OCI-M2 (cell line): ENCODE results near the gene C17orf107.
"Not testable (repeated sequence)": the region's sequence is repeated elsewhere in the genome, so short reads cannot be mapped to it uniquely, and the experiment has no call there.

Experiments
- DNase-seq: peaks from one replicate; lab custom pipeline; 2025; ENCODE audit not compliant: unreplicated experiment; lab: John Stamatoyannopoulos, UW

The C17orf107 gene

DNA sequence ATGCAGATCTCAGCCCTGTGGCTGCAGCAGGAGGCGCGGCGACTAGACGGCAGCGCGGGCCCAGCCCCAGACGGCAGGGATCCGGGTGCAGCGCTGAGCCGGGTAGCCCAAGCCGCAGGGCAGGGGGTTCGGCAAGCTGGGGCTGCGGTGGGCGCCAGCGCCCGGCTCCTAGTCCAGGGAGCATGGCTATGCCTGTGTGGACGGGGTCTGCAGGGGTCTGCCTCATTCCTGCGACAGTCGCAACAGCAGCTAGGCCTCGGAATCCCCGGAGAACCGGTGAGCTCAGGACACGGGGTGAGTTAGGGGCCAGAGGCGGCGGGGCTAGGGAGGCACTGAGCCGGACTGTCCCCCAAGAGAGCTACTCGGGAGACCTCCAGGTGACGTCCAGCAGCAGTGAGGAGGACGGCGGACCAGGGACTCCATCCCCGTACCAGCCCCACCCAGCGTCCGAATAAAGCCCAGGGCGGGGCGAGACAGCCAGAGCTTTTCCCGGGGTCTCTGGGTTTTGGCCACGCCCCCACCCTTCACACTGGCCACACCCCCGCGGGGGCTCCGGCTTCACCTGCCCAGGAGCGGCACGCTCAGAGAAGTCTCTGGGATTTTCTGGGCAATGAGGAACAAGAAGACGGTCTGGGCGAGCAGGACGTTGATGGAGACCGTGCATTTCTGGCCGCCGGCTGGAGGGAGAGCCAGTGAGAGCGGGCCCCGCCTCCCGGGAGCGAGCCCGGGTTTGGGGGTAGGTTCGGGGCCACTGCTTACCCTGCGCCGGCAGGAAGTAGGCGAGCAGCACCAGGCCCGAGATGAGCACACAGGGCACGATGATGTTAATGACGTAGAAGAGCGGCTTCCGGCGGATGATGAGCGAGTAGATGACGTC lies 1.1 kb downstream of the C17orf107 start:
- no peak for DNase-seq

- no peak for DNase-seq
Observed at GRCh38 chr17:4901108-4901647, 1.8 kb downstream of the C17orf107 start.

DNA sequence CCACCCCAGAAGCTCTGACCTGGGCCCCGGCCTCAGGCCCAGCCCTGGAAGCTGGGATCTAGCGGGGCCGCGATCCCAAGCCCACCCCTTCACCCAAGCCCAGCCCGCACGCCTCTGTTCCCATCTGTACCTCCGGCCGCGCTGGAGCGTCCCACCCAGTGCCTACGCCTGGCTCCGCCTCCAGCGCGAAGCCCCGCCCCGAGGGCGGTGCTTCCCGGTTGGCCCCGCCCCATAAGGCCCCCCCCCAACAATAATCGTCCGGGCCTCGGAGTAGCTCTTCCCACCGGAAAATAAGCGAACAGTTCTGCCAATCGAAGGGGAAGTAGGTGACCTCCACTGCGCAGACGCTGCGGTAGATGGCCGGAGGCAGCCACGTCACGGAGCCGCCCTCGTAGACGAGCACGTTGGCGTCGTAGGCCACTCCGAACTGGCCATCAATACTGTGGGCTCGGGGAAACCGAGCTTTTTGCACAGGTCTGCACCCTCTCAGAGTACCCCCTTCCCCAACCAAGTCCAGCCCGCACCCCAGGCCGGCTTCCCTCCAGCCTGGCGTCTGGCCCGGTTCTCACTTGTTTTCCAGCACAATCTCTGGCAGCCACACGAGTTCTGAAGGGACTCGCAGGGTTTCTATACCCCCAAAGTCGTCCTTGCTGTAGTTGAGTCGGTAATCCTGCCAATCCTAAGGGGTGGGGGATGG lies 2.5 kb downstream of the C17orf107 start:
- DNase-seq = no peak

- no peak for DNase-seq
Observed at GRCh38 chr17:4902540-4902939, 3.2 kb downstream of the C17orf107 start.

DNA sequence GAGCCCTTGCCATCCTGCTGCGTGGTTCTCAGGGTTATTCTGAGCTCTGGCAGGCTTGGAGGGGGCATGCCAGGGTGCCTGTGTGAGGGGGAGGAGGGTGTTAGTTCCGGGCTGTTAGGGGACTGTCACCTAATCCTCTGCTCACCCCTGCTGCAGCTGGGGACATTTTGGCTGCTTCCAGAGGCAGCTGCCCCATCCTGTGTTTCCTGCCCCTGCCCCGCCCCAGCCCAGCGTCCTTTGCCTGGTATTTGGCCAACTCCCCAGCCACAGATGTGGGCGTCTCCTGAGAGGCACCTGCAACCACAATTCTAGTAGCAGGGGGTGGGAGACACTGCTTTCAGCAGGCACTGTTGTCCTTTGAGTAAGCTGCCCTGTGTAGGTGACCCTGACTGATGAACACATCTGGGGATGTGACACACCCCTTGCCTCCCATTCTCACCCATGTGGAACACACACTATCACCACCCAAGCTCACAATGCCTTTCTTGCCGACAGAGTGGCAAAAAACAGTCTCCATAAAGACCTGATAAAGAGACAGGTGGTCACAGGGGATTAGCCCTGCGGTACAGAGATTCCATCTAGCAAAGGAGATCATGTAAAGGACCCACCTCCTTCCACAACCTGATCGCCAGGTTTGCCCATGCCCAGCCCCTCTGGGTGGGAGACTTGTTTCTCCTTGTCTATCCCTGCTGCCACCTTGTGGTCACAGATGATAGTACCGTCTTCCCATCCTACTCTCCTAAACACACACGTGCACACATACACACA lies 3.9 kb downstream of the C17orf107 start, which contains the start of gene CHRNE:
TSS of gene CHRNE (minus strand) at position 48 of the 768 bp plus-strand sequence. CDS start at position 13, 35 bp downstream.
- no peak for DNase-seq

DNA sequence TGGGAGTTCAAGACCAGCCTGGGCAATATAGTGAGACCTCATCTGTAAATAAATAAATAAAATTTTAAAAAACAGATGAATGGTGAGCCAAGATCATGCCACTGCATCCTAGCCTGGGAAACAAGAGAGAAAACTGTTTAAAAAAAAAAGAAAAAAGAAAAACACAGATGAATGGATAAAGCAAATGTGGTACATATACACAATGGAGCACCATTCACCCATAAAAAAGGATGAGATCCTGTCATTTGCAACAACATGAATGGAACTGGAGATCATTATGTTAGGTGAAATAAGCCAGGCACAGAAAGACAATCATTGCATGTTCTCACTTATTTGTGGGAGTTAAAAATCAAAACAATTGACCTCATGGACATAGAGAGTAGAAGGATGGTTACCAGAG lies 7.3 kb downstream of the C17orf107 start:
- not testable (repeated sequence) for DNase-seq

DNA sequence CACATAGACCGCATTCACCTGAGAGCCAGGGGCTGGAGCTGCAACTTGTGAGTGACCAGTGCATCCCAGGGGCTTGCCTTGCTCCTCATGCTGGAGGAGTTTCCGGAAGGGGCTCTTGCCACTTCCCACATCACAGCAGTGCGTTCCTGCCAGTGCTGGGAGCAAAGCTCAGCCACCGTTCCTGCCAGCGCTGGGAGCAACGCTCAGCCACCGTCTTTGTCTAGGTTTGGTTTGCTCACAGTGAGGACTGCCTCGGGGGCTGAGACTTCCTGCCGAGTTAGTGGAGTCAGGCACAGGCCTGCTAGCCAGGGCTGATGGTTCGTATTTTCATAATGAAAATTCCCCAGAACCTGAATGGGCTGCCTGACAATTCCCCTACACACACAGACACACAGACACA lies 9.0 kb downstream of the C17orf107 start:
- DNase-seq = no peak

- peak; percentile 50 for DNase-seq
Observed at GRCh38 chr17:4908711-4909496, 9.6 kb downstream of the C17orf107 start.

GRCh38 chr17:4913994-4914393 lies 14.7 kb downstream of the C17orf107 start:
- no peak for DNase-seq

DNA sequence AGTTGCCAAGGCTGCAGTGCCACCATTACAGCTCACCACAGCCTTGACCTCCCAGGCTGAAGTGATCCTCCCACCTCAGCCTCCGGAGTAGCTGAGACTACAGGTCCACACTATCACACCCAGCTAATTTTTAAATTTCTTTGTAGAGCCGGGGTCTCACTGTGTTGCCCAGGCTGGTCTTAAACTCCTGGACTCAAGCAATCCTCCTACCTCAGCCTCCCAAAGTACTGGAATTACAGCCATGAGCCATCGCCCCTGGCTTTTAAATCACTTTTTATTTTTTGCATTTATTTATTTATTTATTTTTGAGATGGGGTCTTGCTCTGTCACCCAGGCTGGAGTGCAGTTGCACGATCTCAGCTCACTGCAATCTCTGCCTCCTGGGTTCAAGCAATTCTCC lies 15.2 kb downstream of the C17orf107 start:
- DNase-seq = not testable (repeated sequence)

GRCh38 chr17:4919511-4920047 lies 20.2 kb downstream of the C17orf107 start:
- no peak for DNase-seq

DNA sequence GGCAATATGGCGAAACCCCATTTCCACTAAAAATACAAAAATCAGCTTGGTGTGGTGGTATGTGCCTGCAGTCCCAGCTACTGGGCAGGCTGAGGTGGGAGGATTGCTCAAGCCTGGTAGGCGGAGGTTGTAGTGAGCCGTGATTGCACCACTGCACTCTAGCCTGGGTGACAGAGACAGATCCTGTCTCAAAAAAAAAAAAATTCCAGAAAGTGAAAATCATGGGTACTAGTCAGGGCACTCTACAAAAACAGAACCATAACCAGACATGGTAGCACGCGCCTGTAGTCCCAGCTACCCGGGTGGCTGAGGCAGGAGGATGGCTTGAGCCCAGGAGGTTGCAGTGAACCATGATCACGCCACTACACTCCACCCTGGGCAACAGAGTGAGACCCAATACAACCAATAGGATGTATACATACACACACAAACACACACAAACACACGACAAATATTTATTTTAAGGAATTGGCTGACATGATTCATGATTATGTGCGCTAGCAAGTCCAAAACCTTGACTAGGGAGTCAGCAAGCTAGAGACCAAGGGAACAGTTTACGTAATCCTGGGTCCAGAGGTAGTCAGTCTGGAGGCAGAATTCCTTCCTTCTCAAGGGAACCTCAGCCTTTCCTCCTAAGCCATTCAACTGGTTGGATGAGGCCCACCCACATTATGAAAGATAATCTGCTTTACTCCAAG lies 21.2 kb downstream of the C17orf107 start:
- no peak for DNase-seq

DNA sequence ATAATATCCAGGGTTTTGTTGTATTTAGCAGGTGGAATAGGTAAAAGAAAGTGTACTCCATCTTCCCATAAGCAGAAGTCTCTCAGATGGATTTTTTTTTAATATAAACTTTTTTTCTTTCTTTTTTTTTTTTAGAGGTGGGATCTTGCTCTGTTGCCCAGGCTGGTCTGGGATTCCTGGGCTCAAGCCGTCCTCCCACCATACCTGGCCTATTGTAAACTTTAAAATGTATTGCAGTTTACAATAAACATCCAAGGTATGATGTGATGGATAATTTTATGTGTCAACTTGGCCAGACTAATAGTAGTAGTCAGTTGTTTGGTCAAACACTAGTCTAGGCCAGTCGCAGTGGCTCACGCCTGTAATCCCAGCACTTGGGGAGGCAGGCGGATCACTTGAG lies 22.0 kb downstream of the C17orf107 start:
- DNase-seq = no peak

DNA sequence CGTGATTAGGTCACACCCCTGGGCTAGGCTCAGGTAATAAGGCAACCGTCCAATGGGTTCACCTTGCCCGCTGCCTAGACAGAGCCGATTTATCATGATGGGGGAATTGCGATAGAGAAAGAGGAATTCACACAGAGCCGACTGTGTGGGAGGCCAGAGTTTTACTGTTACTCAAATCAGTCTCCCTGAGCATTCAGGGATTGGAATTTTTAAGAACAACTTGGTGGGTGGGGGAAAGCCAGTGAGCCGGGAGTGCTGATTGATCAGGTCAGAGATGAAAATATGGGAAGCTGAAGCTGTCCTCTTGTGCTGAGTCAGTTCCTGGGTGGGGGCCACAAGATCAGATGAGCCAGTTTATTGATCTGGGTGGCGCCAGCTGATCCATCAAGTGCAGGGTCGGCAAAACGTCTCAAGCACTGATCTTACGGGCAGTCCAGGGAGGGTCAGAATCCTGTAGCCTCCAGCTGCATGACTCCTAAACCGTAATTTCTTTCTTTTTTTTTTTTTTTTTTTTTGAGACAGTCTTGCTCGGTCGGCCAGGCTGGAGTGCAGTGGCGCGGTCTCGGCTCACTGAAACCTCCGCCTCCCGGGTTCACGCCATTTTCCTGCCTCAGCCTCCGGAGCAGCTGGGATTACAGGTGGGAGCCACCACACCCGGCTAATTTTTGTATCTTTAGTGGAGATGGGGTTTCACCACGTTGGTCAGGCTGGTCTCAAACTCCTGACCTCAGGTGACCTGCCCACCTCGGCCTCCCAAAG lies 27.4 kb downstream of the C17orf107 start:
- not testable (repeated sequence) for DNase-seq

DNA sequence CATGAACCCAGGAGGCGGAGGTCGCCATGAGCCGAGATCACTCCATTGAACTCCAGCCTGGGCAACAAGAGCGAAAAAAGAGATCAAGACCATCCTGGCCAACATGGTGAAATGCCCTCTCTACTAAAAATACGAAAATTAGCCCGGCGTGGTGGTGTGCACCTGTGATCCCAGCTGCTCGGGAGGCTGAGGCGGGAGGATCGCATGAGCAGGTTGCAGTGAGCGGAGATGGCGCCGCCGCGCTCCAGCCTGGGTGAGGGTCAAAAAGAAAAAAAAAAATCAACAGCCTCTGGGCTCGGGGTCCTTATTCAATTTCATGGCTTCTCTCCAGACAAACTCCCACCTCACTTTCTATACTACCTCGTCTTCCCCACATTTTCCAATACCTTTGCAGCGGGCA lies 29.5 kb downstream of the C17orf107 start:
- no peak for DNase-seq

GRCh38 chr17:4931963-4932362 lies 32.6 kb downstream of the C17orf107 start, which contains the start of gene GP1BA:
TSS of gene GP1BA (plus strand) at chr17:4932277. CDS start at chr17:4932605, 328 bp downstream.
- DNase-seq = no peak

GRCh38 chr17:4932756-4933155 lies 33.4 kb downstream of the C17orf107 start:
- DNase-seq = no peak

- DNase-seq = no peak
Observed at GRCh38 chr17:4933646-4934045, 34.3 kb downstream of the C17orf107 start.
